HG03565 (cell line): ENCODE data around the gene PDE4D.

Source experiments
- ATAC-seq: cut with Tn5 transposase; IDR thresholded peaks from one replicate; pipeline ENCODE4 v1.9.1; 2021; ENCODE audit warnings: mild to moderate bottlenecking, moderate library complexity; ENCODE audit not compliant: unreplicated experiment

Gene PDE4D

DNA sequence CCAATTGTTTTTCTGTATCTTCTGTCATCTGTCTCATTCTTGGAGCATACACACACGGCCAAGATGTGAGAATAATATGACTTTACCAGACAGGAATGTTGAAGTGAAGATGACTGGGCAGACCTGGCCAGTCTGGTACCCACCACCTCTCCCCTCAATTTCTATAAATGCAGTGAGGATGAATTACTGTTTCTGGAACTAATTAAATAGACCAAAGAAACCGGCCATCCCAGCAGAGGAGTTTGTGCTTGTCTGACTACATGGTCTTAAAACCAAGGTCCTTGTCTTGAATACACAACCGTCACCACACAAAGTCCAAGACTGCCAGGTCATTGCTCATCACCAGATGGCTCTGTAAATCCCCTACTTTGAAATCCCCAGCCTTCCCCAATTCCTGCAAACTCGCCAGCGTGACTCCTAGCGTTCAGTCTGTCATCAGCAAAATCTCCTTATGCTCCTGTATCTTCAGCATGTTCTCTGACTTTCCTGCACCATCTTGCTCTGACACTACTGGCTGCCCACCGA lies 147.2 kb downstream of the PDE4D start:
- no peak for ATAC-seq

GRCh38 chr5:59745415-59745863 lies 148.1 kb downstream of the PDE4D start:
- no peak for ATAC-seq

GRCh38 chr5:59744531-59744992 lies 149.0 kb downstream of the PDE4D start:
- no peak for ATAC-seq

DNA sequence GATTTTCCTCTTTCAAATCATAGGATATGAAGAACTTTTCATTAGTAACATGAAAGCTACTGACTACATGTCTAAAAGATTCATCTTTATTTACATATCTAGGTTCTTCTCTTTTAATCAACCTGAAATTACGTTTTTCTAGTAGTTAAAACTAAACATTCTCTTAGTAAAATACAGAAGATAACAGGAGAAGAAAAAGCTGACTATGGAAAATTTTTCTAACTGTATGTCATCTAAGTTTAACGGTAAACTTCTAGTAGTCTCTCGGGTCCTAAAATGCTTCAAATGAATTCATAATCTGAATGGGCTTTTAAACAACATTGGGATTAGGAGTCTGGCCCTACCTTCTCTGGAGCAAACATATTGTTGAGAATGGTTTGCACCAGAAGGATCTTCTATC lies 151.9 kb downstream of the PDE4D start:
- ATAC-seq: no peak

DNA sequence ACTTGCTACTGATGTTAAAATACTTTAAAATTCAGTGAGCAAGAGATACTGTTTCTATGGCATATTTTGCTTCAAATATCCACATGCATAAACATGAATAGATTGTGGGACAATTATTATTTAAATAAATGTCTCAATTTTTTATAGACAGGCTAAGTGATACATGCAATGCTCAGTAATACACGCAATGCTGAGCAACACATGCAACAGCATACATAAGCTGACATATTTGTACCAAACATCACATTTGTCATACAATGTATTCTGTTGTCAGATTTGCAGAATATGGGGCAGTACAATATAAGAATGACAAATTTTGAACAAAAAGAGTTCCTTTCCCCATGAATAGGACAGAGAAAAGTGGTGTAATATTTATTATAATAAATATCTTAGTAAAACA lies 155.5 kb downstream of the PDE4D start:
- ATAC-seq: no peak

GRCh38 chr5:59732806-59733205 lies 160.7 kb downstream of the PDE4D start:
- ATAC-seq: no peak

DNA sequence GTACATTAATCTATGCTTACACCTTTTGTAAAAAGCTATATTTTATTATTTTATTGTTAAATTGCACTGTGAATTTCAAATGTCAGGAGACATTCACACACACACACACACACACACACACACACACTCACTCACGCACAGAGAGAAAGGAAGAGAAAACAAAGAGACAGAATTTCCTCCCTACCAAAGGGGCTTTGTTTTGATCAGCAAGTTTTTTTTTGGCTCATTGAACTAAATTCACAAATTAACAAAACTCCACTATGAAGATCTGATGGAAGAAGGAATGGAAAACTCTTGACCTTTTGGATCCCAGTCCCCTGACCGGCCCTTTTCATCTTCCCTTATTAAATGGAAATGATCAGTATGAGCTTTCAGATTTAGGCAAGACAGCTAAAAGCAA lies 161.2 kb downstream of the PDE4D start:
- no peak for ATAC-seq

- ATAC-seq: no peak
Observed at GRCh38 chr5:59731809-59732208, 161.7 kb downstream of the PDE4D start.

DNA sequence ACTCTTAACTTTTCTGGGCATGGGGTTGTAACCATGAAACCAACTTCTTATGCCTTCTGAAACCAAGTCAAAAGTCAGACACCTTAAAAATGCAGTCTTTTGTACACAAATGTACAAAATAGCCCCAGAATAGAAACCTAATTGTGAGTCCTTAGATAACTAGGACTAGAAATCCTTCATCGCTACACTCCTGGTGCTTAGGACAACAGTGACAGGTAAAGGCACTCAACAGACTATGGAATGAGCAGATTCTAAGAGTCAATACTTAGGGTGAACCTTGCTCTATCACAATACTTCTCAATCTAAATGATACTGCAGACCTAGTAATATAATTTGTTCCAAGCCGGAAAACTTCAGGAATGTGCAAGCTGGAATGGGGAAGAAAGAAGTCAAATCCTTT lies 163.7 kb downstream of the PDE4D start:
- ATAC-seq: no peak

DNA sequence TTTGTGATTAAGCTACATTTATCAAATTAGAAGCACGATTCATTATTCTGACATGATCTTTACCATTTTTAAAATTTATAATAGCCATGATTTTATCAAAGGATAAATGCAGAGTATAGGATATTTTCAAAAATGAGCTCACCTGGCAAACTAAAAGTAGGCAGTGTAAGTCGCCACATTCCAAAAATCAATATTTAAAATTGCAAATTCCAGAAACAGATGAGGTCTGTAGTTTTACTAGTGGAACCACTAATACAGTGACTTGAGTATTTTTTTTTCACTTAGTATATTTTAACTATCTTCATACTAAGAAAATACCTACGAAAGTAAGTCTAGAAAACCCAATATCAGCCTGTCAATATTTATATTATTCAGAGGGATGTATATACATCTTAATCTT lies 164.2 kb downstream of the PDE4D start:
- no peak for ATAC-seq

DNA sequence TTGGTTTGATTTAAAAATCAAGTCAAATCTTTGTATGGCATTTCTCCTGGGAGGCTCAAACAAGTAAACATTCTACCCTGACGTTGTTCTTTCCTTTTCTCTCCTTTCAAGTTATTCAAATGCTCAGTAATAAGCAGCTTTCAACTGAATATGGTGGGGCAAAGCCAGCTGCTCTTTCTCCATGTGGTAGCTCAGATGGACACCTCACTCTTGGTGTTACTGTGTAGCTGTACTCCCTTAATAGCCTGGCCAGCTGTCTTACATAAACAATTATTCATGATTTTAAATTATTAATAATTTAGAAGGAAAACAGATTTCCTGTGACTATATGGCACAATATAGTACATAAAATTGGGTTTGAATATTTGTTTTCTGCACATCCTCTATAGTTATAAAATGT lies 165.2 kb downstream of the PDE4D start:
- no peak for ATAC-seq

GRCh38 chr5:59727186-59727585 lies 166.3 kb downstream of the PDE4D start:
- no peak for ATAC-seq

- ATAC-seq: no peak
Observed at GRCh38 chr5:59725392-59725767, 168.1 kb downstream of the PDE4D start.

DNA sequence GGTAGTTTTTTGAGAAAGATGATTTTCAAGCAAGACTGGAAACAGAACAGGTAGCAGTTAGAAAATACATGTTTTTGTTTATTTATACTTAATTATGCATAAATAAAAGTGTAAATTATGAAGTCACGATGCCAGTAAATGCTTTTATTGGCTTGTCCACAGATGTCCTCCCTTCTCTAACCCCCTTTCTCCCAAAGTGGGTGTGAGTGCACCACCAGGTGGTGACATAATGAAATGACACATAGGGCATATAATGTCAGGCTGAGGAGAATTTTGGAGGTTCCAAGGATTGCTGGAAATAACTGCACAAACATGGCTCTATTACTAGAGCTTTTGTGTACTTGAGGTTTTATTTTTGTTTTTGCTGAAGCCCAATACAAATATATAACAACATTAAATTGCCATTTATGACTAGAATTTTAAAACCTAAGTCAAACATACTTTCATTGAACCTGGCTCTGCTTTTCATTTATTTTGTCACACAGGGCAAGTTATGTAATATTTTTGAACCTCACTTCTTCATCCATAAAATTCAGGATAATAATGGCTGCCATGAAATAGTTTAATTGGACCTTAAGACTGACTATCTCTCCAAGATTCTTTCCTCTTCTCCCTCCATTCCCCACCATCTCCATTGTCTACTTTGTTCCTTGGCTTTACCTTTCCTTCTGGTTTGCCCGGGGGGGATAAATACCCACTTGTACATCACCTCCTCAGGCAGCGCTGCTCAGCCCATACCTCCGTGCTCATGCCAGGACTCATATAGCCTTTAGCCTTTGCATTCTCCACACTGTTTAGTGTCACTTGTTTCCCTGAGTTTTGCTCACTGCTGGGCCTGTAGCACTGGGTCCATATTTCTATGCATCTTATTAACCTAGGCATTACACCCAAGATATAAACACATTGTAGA lies 168.8 kb downstream of the PDE4D start:
- ATAC-seq: peak; percentile 61

DNA sequence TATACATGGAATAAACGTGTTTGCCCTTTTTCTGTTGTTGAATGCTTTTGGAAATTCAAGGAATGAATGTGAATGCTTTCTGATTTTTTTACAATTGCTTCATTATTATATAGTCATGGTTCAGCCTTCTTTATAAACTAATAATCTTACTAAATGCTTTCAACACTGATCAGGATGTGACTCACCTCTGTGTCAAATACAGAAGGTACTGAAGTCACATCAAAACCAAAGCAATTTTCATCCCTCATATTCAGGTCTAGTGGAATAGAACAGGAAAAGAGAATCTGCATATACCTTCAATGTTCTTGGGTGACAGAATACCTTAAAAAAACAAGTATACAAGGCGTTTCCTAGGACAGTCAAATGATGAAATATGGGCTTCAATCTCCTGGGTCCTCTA lies 170.7 kb downstream of the PDE4D start:
- ATAC-seq: no peak

DNA sequence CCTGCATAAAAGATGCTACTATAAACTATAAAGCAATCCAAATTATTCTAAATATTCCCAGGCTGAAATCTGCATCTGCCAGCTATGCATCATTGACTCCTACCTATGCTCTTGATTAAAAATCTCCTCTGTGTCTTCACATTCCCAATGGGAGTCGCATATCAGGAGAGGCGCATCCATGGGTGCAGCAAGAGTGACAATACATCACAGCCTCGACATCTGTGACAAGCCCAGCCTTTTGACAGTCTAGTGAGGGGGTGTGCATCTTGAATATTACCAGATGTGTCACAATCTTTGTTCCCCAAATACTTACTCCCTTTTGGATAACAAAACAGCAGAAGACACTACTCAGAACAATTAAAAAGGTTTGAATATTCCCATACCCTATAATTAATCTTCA lies 171.8 kb downstream of the PDE4D start:
- ATAC-seq: no peak

- no peak for ATAC-seq
Observed at GRCh38 chr5:59720063-59720462, 173.5 kb downstream of the PDE4D start.

- no peak for ATAC-seq
Observed at GRCh38 chr5:59716966-59717500, 176.5 kb downstream of the PDE4D start.

DNA sequence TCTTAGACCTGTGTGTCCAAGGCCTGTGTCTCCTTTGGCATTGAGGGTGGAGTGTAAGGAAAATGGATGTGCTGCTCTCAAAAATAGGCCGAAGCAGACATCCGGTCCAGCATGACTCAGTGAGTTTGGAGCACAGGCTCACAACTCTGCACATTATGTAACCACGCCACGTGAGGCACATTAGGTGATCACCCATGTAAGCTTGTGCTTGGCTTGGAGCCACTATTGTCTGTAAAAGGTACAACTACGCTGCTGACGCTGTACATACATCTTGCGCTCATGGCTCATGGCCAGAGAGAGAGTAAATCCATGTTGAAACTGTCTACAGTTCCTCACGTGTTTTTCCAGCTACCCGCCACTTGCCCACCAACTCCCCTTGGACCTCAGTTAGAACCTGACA lies 177.5 kb downstream of the PDE4D start:
- ATAC-seq: no peak

DNA sequence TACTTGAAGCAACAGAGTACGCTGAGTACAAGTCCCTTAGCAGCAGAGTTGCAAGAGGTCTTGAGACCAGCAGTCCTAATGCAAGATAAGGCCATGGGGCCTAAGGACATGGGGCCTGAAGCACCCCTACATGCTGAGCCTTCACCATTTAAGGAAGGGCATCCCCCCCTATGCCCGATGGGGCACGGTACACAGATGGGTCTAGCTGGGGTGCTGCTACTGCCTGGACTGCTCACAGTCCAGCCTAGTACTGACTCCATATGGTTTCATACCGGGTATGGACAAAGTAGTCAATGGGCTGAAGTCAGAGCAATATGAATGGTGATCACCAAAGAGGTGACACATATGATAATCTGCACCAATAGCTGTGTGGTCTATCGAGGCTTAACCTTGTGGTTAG lies 178.3 kb downstream of the PDE4D start:
- no peak for ATAC-seq

- ATAC-seq: no peak
Observed at GRCh38 chr5:59713498-59713844, 180.1 kb downstream of the PDE4D start.

DNA sequence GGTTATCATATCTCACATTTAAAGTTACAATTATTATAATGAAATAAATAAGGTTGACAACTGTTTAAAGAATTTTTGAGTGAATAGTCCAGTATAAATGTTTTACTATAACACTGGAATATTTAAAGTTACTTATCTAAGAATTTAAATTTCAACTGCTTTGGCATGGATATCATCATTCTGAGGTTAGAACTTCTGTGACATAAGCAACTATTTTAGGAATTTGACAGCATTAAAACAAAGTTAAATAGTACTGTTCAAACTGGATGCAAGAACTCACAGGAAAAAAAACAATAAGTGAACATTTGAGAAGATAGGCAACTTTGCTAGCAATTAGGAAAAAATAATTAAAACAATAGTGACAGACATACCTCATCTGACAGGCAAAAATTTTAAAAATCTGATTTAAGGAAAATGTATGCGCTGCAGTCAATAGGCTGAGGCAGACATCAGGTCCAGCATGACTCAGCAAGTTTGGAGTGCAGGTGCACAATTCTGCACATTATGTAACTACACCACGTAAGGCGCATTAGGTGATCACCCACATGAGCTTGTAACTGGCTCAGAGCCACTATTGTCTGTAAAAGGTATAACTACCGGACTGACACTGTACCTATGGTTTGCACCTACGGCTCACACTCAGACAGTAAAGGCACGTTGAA lies 180.6 kb downstream of the PDE4D start:
- no peak for ATAC-seq
